ENCODE measurements around the gene NLN.

- TF ChIP-seq CTCF (IDR thresholded peaks at IDR 0.05; ENCODE audit: low read depth, low read length, missing input control) (no peak), ATF3 (IDR thresholded peaks at IDR 0.05) (no peak), EGR1 (IDR thresholded peaks at IDR 0.05; ENCODE audit: low read depth in 2 of 2) (no peak), RXRA (IDR thresholded peaks at IDR 0.05) (no peak), RAD21 (IDR thresholded peaks at IDR 0.05) (no peak), GABPA (IDR thresholded peaks at IDR 0.05 in 1 of 2, conservative IDR thresholded peaks at IDR 0.05 in 1 of 2) (no peak), REST (IDR thresholded peaks at IDR 0.05) (no peak), FOXA1 (IDR thresholded peaks at IDR 0.05) (no peak)
Observed at GRCh38 chr5:65758546-65759144, 36.6 kb downstream of the NLN start.

Data from liver (tissue), 3 donors.